Panc1 (cell line): ENCODE results near the gene OR4F6.

Source experiments
- POLR2AphosphoS5 ChIP-seq: IDR thresholded peaks from 2 replicates; pipeline ENCODE4 v1.6.1; 2012; ENCODE audit warnings: mild to moderate bottlenecking, low read depth, low read length, moderate library complexity
- SIN3A ChIP-seq: IDR thresholded peaks from 2 replicates; pipeline ENCODE4 v1.6.1; 2012; ENCODE audit warnings: low read depth, mild to moderate bottlenecking, low read length, moderate library complexity, borderline replicate concordance; ENCODE audit not compliant: insufficient read depth
- TCF7L2 ChIP-seq: IDR thresholded peaks from 2 replicates; pipeline ENCODE4 v1.6.1; 2011; ENCODE audit warnings: mild to moderate bottlenecking, low read depth, low read length, inconsistent platforms
- TF ChIP-seq, protein P1 (sequence below): fragments of 450-650 bp; IDR thresholded peaks from 2 replicates; pipeline ENCODE4 v1.5.1; 2017; ENCODE audit warnings: mild to moderate bottlenecking
- TF ChIP-seq, protein P2 (sequence below), 2 experiments: IDR thresholded peaks; 2 replicates each; pipeline ENCODE4 v1.6.1; 2011 to 2012; ENCODE audit warnings: low read depth in 2 of 2, control low read depth in 1 of 2, low read length in 1 of 2, mild to moderate bottlenecking in 1 of 2, moderate library complexity in 1 of 2; ENCODE audit not compliant: insufficient read depth in 1 of 2

DNA sequence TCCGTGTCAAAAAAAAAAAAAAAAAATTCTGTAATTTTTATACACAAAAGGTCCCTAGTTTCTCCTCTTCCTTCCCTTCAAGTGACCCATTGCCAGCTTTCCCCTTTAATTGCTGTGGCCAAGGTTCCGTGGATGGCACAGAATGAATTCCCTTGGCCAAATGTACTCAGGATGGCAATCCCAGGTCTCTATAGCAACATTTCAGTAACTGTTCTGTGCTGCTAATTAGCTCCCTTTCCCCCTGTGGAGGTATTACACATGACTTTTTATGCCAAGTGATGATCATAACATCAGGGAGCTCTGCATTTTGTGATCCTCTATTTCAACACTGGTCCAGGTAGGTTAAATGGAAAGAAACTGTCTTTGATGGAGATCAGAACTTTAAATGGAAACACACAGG is at the start of gene OR4F6:
- TF ChIP-seq, protein P1, sequence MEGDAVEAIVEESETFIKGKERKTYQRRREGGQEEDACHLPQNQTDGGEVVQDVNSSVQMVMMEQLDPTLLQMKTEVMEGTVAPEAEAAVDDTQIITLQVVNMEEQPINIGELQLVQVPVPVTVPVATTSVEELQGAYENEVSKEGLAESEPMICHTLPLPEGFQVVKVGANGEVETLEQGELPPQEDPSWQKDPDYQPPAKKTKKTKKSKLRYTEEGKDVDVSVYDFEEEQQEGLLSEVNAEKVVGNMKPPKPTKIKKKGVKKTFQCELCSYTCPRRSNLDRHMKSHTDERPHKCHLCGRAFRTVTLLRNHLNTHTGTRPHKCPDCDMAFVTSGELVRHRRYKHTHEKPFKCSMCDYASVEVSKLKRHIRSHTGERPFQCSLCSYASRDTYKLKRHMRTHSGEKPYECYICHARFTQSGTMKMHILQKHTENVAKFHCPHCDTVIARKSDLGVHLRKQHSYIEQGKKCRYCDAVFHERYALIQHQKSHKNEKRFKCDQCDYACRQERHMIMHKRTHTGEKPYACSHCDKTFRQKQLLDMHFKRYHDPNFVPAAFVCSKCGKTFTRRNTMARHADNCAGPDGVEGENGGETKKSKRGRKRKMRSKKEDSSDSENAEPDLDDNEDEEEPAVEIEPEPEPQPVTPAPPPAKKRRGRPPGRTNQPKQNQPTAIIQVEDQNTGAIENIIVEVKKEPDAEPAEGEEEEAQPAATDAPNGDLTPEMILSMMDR, result no peak
- TF ChIP-seq POLR2AphosphoS5 (no peak), TCF7L2 (no peak), SIN3A (no peak)
- TF ChIP-seq, protein P2, sequence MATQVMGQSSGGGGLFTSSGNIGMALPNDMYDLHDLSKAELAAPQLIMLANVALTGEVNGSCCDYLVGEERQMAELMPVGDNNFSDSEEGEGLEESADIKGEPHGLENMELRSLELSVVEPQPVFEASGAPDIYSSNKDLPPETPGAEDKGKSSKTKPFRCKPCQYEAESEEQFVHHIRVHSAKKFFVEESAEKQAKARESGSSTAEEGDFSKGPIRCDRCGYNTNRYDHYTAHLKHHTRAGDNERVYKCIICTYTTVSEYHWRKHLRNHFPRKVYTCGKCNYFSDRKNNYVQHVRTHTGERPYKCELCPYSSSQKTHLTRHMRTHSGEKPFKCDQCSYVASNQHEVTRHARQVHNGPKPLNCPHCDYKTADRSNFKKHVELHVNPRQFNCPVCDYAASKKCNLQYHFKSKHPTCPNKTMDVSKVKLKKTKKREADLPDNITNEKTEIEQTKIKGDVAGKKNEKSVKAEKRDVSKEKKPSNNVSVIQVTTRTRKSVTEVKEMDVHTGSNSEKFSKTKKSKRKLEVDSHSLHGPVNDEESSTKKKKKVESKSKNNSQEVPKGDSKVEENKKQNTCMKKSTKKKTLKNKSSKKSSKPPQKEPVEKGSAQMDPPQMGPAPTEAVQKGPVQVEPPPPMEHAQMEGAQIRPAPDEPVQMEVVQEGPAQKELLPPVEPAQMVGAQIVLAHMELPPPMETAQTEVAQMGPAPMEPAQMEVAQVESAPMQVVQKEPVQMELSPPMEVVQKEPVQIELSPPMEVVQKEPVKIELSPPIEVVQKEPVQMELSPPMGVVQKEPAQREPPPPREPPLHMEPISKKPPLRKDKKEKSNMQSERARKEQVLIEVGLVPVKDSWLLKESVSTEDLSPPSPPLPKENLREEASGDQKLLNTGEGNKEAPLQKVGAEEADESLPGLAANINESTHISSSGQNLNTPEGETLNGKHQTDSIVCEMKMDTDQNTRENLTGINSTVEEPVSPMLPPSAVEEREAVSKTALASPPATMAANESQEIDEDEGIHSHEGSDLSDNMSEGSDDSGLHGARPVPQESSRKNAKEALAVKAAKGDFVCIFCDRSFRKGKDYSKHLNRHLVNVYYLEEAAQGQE (IDR thresholded peaks at IDR 0.05; ENCODE audit: insufficient read depth in 1 of 2, low read depth in 2 of 2, low read length in 1 of 2), result no peak
